Hepatocyte (in vitro differentiated cells): ENCODE results near the gene EFNB1.

ENCODE experiments used
- CTCF ChIP-seq: fragments of 200-600 bp; sonication (generic); IDR thresholded peaks from 2 replicates; pipeline ENCODE4 v1.5.1; 2016; ENCODE audit warnings: antibody characterized with exemption, mild to moderate bottlenecking; ENCODE audit not compliant: poor library complexity
- EZH2 ChIP-seq: fragments of 200-600 bp; sonication (generic); IDR thresholded peaks from 2 replicates; pipeline ENCODE4 v1.6.1; 2016; ENCODE audit warnings: antibody characterized with exemption, mild to moderate bottlenecking, borderline replicate concordance
- EZH2phosphoT487 ChIP-seq: fragments of 200-600 bp; sonication (generic); IDR thresholded peaks from one replicate; pipeline ENCODE4 v1.6.1; 2018; ENCODE audit warnings: antibody characterized with exemption, mild to moderate bottlenecking, low read depth, moderate library complexity; ENCODE audit not compliant: unreplicated experiment, severe bottlenecking

GRCh38 chrX:68832101-68832416, 3.2 kb downstream of the EFNB1 start:
- TF ChIP-seq CTCF (no peak), EZH2 (no peak), EZH2phosphoT487 (no peak)
